GM23248 (cell line): ENCODE data around the gene PRRG2.

Source experiments
- EZH2 ChIP-seq: fragments of 200-600 bp; sonication (generic); IDR thresholded peaks from 2 replicates; pipeline ENCODE4 v1.6.1; 2018; ENCODE audit warnings: antibody characterized with exemption, mild to moderate bottlenecking; ENCODE audit not compliant: insufficient read depth, poor library complexity, severe bottlenecking
- EZH2phosphoT487 ChIP-seq: fragments of 200-600 bp; sonication (generic); IDR thresholded peaks from 2 replicates; pipeline ENCODE4 v1.6.1; 2018; ENCODE audit warnings: antibody characterized with exemption, moderate library complexity, mild to moderate bottlenecking, low read depth; ENCODE audit not compliant: insufficient read depth

DNA sequence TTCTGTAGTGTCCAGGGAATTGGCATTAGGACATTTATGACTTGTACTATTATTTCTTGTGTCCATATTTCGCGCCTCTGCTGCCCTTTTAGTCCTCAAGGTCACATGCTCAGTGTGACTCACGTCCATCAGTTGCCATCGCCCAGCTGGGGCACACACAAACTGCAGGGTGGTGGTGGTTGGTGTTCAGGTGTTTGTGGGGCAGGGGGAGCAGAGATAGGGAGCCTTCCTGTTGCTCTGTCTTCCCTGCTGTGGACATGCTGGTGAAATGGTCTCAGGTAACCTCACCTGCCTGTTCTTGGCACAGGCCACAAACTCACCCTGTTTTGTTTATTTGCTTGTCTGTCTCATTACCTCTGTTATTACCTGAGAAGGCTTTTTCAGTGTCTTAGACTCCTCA, 32.3 kb downstream of the PRRG2 start:
- TF ChIP-seq EZH2: no peak
- TF ChIP-seq EZH2phosphoT487: no peak
